SK-N-SH (cell line): ENCODE results near the gene CPAMD8. TPM values are rescaled to one million over a fixed set of nuclear protein-coding genes. Genes with fewer than 3 reads are reported as not detected.
A peak's percentile ranks its signal among the peaks of the same experiment; 100 is the strongest.

ENCODE experiments used
- CTCF ChIA-PET: fragments of 300-600, 350-600 bp; formaldehyde crosslinking; extraction: SDS; loops from one replicate; lab custom pipeline; 2021; lab: Yijun Ruan, JAX
- POLR2A ChIA-PET: fragments of 350-600 bp; sonication (Branson Sonifier 250); formaldehyde crosslinking; extraction: SDS; loops from one replicate; lab custom pipeline; 2020; ENCODE audit warnings: antibody characterized with exemption, inconsistent platforms; lab: Yijun Ruan, JAX
- DNase-seq: peaks from one replicate; pipeline ENCODE4 v3.0.0; 2012
- H2AFZ ChIP-seq: fragments of 200-600 bp; sonication (generic); 2 replicates; pipeline ENCODE4 v1.8.1; 2016; ENCODE audit warnings: antibody characterized with exemption, mild to moderate bottlenecking, low read depth
- H3F3A ChIP-seq: fragments of 200-600 bp; sonication (generic); replicated peaks from 2 replicates; pipeline ENCODE3; 2016; ENCODE audit warnings: antibody characterized with exemption, mild to moderate bottlenecking; ENCODE audit not compliant: insufficient read depth
- H3K27ac ChIP-seq, 2 experiments: fragments of 200-500 bp in 1 of 2; fragments of 200-600 bp in 1 of 2; sonication (Bioruptor generic) in 1 of 2; sonication (generic), shearing (Covaris generic) in 1 of 2; 2 replicates each; pipeline versions ENCODE4 v1.5.1 to v1.6.1; 2014 to 2016; ENCODE audit warnings: low read depth in 2 of 2, inconsistent platforms in 1 of 2, low read length in 1 of 2, mild to moderate bottlenecking in 1 of 2, mixed read lengths in 1 of 2
- H3K27me3 ChIP-seq: fragments of 200-600 bp; sonication (generic), shearing (Covaris generic); 2 replicates; pipeline ENCODE4 v1.6.1; 2016; ENCODE audit warnings: mixed run types; ENCODE audit not compliant: insufficient read depth
- H3K36me3 ChIP-seq, 2 experiments: fragments of 200-500 bp in 1 of 2; fragments of 200-600 bp in 1 of 2; sonication (Bioruptor generic) in 1 of 2; sonication (generic) in 1 of 2; replicated peaks in 1 of 2; 2 replicates each; pipeline versions ENCODE3 to v1.5.1; 2014 to 2016; ENCODE audit warnings: low read length in 1 of 2, mild to moderate bottlenecking in 1 of 2; ENCODE audit not compliant: insufficient read depth in 2 of 2, control insufficient read depth in 1 of 2
- H3K4me1 ChIP-seq, 2 experiments: fragments of 200-500 bp in 1 of 2; fragments of 200-600 bp in 1 of 2; sonication (Bioruptor generic) in 1 of 2; sonication (generic), shearing (Covaris generic) in 1 of 2; 2 replicates each; pipeline versions ENCODE4 v1.5.1 to v1.6.1; 2014 to 2016; ENCODE audit warnings: low read depth in 1 of 2, low read length in 1 of 2, mixed run types in 1 of 2; ENCODE audit not compliant: insufficient read depth in 2 of 2, control insufficient read depth in 1 of 2
- H3K4me2 ChIP-seq: fragments of 200-600 bp; sonication (generic), shearing (Covaris generic); 2 replicates; pipeline ENCODE4 v1.6.1; 2017; ENCODE audit warnings: mixed run types
- H3K4me3 ChIP-seq, 2 experiments: fragments of 200-500 bp in 1 of 2; fragments of 200-600 bp in 1 of 2; sonication (Bioruptor generic) in 1 of 2; sonication (generic), shearing (Covaris generic) in 1 of 2; 2 replicates each; pipeline versions ENCODE4 v1.5.1 to v1.8.1; 2014 to 2016; ENCODE audit warnings: low read depth in 2 of 2, inconsistent platforms in 1 of 2, low read length in 1 of 2, mild to moderate bottlenecking in 1 of 2, mixed read lengths in 1 of 2, moderate library complexity in 1 of 2
- H3K79me2 ChIP-seq: fragments of 200-600 bp; sonication (generic); 2 replicates; pipeline ENCODE4 v1.8.1; 2017; ENCODE audit warnings: mild to moderate bottlenecking; ENCODE audit not compliant: insufficient read depth
- H3K9ac ChIP-seq: fragments of 200-600 bp; sonication (generic); 2 replicates; pipeline ENCODE4 v1.6.1; 2017; ENCODE audit warnings: mixed run types
- H3K9me2 ChIP-seq: fragments of 200-600 bp; sonication (generic); 2 replicates; pipeline ENCODE4 v1.6.1; 2017; ENCODE audit warnings: mixed run types
- H3K9me3 ChIP-seq: fragments of 200-600 bp; sonication (generic); 2 replicates; pipeline ENCODE4 v1.6.1; 2017; ENCODE audit warnings: mixed run types, mild to moderate bottlenecking, moderate library complexity
- H4K20me1 ChIP-seq: fragments of 200-600 bp; sonication (generic); 2 replicates; pipeline ENCODE4 v1.6.1; 2017; ENCODE audit warnings: mild to moderate bottlenecking, mixed run types; ENCODE audit not compliant: insufficient read depth
- GABPA ChIP-seq: IDR thresholded peaks from 2 replicates; pipeline ENCODE4 v1.4.0; 2012; ENCODE audit warnings: low read depth, mild to moderate bottlenecking
- GATA2 ChIP-seq: sonication (generic); formaldehyde crosslinking; IDR thresholded peaks from 2 replicates; pipeline ENCODE4 v1.5.0; 2020; ENCODE audit warnings: mild to moderate bottlenecking, missing genetic modification reagents
- RAD21 ChIP-seq: IDR thresholded peaks from 2 replicates; pipeline ENCODE4 v1.6.1; 2012; ENCODE audit warnings: mild to moderate bottlenecking, low read length
- RFX5 ChIP-seq: IDR thresholded peaks from 2 replicates; pipeline ENCODE4 v1.6.1; 2012; ENCODE audit warnings: mild to moderate bottlenecking, improper control_type of control experiment, low read length
- SMC3 ChIP-seq: IDR thresholded peaks from 2 replicates; pipeline ENCODE4 v1.6.1; 2012; ENCODE audit warnings: low read depth, low read length, improper control_type of control experiment
- TAF1 ChIP-seq: IDR thresholded peaks from 2 replicates; pipeline ENCODE4 v1.6.1; 2012; ENCODE audit warnings: low read depth, mild to moderate bottlenecking, low read length, moderate library complexity, borderline replicate concordance
- TEAD4 ChIP-seq: IDR thresholded peaks from 2 replicates; pipeline ENCODE4 v1.4.0; 2012; ENCODE audit warnings: mild to moderate bottlenecking, borderline replicate concordance; ENCODE audit not compliant: insufficient read depth
- USF1 ChIP-seq: IDR thresholded peaks from 2 replicates; pipeline ENCODE4 v1.4.0; 2012; ENCODE audit warnings: low read depth, borderline replicate concordance
- ZBTB33 ChIP-seq: IDR thresholded peaks from 2 replicates; pipeline ENCODE4 v1.4.0; 2012; ENCODE audit warnings: low read depth, borderline replicate concordance
- WGBS: methylation state at CpG from one replicate; pipeline ENCODE4 v1.1.6; 2017; ENCODE audit warnings: low lambda C conversion rate; 5-methylcytosine and 5-hydroxymethylcytosine counted together
- polyA plus RNA-seq, 3 experiments: library from polyadenylated mRNA; depleted of rRNA; stranded (reverse); fragments of >200 nt; gene quantifications; 2 replicates each; pipeline ENCODE4 v1.2.3, GENCODE V29; 2012
- TF ChIP-seq, protein P1 (sequence below): fragments of 150-350 bp; IDR thresholded peaks from 2 replicates; pipeline ENCODE4 v1.6.1; 2017; ENCODE audit warnings: antibody characterized with exemption, low read length, low read depth, borderline replicate concordance
- TF ChIP-seq, protein P2 (sequence below): IDR thresholded peaks from 2 replicates; pipeline ENCODE4; 2012
- TF ChIP-seq, protein P3 (sequence below): fragments of 200-600 bp; sonication (generic); IDR thresholded peaks from 2 replicates; pipeline ENCODE4 v1.6.1; 2017; ENCODE audit warnings: antibody characterized with exemption, mild to moderate bottlenecking, moderate library complexity

CPAMD8 gene
- polyA plus RNA-seq, 1 of the 3 experiments (the other 2 are of a cell fraction), result 1.2 TPM

- Histone ChIP-seq H3K9me2 (no peaks in the 10 kb centered on the region), H3K9ac (no peak overlapping the region), H4K20me1 (no peaks in the 10 kb centered on the region), H3K9me3 (no peaks in the 10 kb centered on the region), H3K79me2 (no peaks in the 10 kb centered on the region), H3K4me3 (no peak overlapping the region), H3F3A (no peaks in the 10 kb centered on the region), H3K4me2 (no peak overlapping the region), H3K4me1 (no peaks in the 10 kb centered on the region), H3K36me3 (peaks cover 19 to 39% of the 10 kb centered on the region in 2 experiments), H2AFZ (no peak overlapping the region), H3K27me3 (no peaks in the 10 kb centered on the region), H3K27ac (no peak overlapping the region)
- ChIA-PET CTCF (no interaction called here), POLR2A (no interaction called here)
- 94% methylated on average over 5 of the region's 5 CpGs for WGBS
- no peak for DNase-seq
- TF ChIP-seq GATA2 (CRISPR knock-in tag), result no peak
- TF ChIP-seq USF1, result no peak
- no peak for TF ChIP-seq ZBTB33
- no peak for TF ChIP-seq TAF1
- TF ChIP-seq, protein P1, sequence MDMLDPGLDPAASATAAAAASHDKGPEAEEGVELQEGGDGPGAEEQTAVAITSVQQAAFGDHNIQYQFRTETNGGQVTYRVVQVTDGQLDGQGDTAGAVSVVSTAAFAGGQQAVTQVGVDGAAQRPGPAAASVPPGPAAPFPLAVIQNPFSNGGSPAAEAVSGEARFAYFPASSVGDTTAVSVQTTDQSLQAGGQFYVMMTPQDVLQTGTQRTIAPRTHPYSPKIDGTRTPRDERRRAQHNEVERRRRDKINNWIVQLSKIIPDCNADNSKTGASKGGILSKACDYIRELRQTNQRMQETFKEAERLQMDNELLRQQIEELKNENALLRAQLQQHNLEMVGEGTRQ, result no peak
- no peak for TF ChIP-seq RFX5
- TF ChIP-seq, protein P2, sequence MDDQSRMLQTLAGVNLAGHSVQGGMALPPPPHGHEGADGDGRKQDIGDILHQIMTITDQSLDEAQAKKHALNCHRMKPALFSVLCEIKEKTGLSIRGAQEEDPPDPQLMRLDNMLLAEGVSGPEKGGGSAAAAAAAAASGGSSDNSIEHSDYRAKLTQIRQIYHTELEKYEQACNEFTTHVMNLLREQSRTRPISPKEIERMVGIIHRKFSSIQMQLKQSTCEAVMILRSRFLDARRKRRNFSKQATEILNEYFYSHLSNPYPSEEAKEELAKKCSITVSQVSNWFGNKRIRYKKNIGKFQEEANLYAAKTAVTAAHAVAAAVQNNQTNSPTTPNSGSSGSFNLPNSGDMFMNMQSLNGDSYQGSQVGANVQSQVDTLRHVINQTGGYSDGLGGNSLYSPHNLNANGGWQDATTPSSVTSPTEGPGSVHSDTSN, result no peak
- TF ChIP-seq GABPA, result no peak
Observed at GRCh38 chr19:17054746-17055145, 28.1 kb upstream of the CPAMD8 start.

DNA sequence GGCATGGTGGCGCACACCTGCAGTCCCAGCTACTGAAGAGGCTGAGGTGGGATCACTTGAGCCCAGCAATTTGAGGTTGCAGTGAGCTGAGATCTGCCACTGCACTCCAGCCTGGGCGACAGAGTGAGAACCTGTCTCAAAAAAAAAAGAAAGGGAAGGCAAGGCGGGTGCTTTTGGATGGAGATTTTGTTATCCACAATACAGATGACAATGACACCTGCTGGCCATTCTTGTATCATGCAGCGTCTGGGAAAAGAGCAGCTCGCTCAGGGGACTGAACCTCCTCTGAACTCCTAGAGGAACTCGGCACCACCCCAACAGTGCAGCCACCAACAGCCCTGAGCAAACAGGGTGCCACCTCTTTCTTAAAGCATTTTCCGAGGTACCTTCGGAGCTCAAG is 25.8 kb upstream of the CPAMD8 start:
- Histone ChIP-seq H3K79me2 (no peaks in the 10 kb centered on the region), H2AFZ (no peak overlapping the region), H3K27ac (no peak overlapping the region), H3K4me1 (no peaks in the 10 kb centered on the region), H3F3A (no peaks in the 10 kb centered on the region), H3K9ac (no peak overlapping the region), H3K27me3 (no peaks in the 10 kb centered on the region), H3K36me3 (peaks cover 2 to 17% of the 10 kb centered on the region in 2 experiments), H3K4me3 (no peak overlapping the region; a peak in 1 of 4 replicates), H3K9me3 (no peaks in the 10 kb centered on the region), H3K4me2 (no peak overlapping the region), H3K9me2 (no peaks in the 10 kb centered on the region), H4K20me1 (no peaks in the 10 kb centered on the region)
- TF ChIP-seq TEAD4 (no peak), USF1 (no peak), SMC3 (peak; percentile 64), RAD21 (peak; percentile 69)
- TF ChIP-seq, protein P3, sequence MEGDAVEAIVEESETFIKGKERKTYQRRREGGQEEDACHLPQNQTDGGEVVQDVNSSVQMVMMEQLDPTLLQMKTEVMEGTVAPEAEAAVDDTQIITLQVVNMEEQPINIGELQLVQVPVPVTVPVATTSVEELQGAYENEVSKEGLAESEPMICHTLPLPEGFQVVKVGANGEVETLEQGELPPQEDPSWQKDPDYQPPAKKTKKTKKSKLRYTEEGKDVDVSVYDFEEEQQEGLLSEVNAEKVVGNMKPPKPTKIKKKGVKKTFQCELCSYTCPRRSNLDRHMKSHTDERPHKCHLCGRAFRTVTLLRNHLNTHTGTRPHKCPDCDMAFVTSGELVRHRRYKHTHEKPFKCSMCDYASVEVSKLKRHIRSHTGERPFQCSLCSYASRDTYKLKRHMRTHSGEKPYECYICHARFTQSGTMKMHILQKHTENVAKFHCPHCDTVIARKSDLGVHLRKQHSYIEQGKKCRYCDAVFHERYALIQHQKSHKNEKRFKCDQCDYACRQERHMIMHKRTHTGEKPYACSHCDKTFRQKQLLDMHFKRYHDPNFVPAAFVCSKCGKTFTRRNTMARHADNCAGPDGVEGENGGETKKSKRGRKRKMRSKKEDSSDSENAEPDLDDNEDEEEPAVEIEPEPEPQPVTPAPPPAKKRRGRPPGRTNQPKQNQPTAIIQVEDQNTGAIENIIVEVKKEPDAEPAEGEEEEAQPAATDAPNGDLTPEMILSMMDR, result peak; percentile 66
- TF ChIP-seq, protein P1, result no peak
- DNase-seq, result peak; percentile 62
- ChIA-PET POLR2A (no interaction called here), CTCF (interaction anchor here (0.6 to 2.2 kb wide), 30 partner anchors 9 to 365 kb away, joined by 3 to 28 read pairs (median 4); partner anchors contain the start of genes MRPL34 and SIN3B)
- WGBS, result 76% methylated on average over 8 of the region's 8 CpGs
